Heart right ventricle (tissue), 16 donors: ENCODE data around the gene HHATL. TPM values are rescaled to one million over a fixed set of nuclear protein-coding genes. Genes with fewer than 3 reads are reported as not detected.

Source experiments
- ATAC-seq, 8 donors: fragments of 200-7000 bp; cut with Tn5 transposase; one replicate each; pipeline ENCODE4 v1.9.1; 2020; ENCODE audit warnings: mild to moderate bottlenecking in 8 of 8, moderate library complexity in 8 of 8, moderate number of reproducible peaks in 1 of 8
- DNase-seq, 2 donors: peaks; one replicate each; pipeline ENCODE4 v3.0.0-alpha.2; 2020
- H3K27ac ChIP-seq, 10 donors: fragments of 200-600 bp; sonication (generic) in 2 of 10; one replicate each; pipeline versions ENCODE4 v1.5.0 to v1.8.0; 2020 to 2022; ENCODE audit warnings: mild to moderate bottlenecking in 3 of 10
- H3K27me3 ChIP-seq, 7 donors: fragments of 200-600 bp; one replicate each; pipeline ENCODE4 v1.8.0; 2021 to 2022; ENCODE audit warnings: mild to moderate bottlenecking in 2 of 7
- H3K36me3 ChIP-seq, 9 donors: fragments of 200-600 bp; sonication (generic) in 1 of 9; one replicate each; pipeline versions ENCODE4 v1.5.0 to v1.8.0; 2020 to 2022; ENCODE audit warnings: mild to moderate bottlenecking in 2 of 9
- H3K4me1 ChIP-seq, 9 donors: fragments of 200-600 bp; sonication (generic) in 1 of 9; one replicate each; pipeline versions ENCODE4 v1.5.0 to v1.8.0; 2020 to 2022; ENCODE audit warnings: mild to moderate bottlenecking in 4 of 9
- H3K4me3 ChIP-seq, 10 donors: fragments of 200-600 bp; sonication (generic) in 2 of 10; one replicate each; pipeline versions ENCODE4 v1.5.0 to v1.8.0; 2020 to 2022; ENCODE audit warnings: mild to moderate bottlenecking in 7 of 10, moderate library complexity in 2 of 10
- H3K9me3 ChIP-seq, 11 donors: fragments of 200-600 bp in 10 of 11; sonication (generic) in 2 of 11; one replicate each; pipeline versions ENCODE4 v1.5.0 to v1.8.0; 2013 to 2022; ENCODE audit warnings: mild to moderate bottlenecking in 2 of 11, control low read depth in 1 of 11, moderate library complexity in 1 of 11
- CTCF ChIP-seq, 9 donors: fragments of 200-600 bp; sonication (generic) in 2 of 9; IDR thresholded peaks; one replicate each; pipeline versions ENCODE4 v1.5.0 to v1.8.0; 2021 to 2022; ENCODE audit warnings: antibody characterized with exemption in 9 of 9, mild to moderate bottlenecking in 5 of 9, moderate library complexity in 1 of 9
- WGBS, 2 donors: extraction: QIAGEN DNeasy Blood & Tissue Kit; methylation state at CpG; one replicate each; pipeline ENCODE4 v1.1.7; 2013; ENCODE audit warnings: inconsistent platforms in 1 of 2; 5-methylcytosine and 5-hydroxymethylcytosine counted together
- intact Hi-C, 10 donors: fragments of 100-400 bp; cut with DNase I; formaldehyde crosslinking; loops; one replicate each; pipeline versions ENCODE4 v1.11.1 to v1.14.2; 2022
- polyA plus RNA-seq, 2 donors: library from polyadenylated mRNA; stranded (reverse); fragments of 200-250 nt; gene quantifications; one replicate each; pipeline ENCODE4 v1.2.3, GENCODE V29; 2013
- total RNA-seq, 10 donors: library from RNA; stranded (reverse); fragmentation: NEBNext Ultra II Directional in 3 of 10; extraction: Animal tissue kit (Norgen Biotek cat#: 25700) in 3 of 10; gene quantifications; one replicate each; pipeline versions ENCODE4 v1.2.1 to v1.2.4, GENCODE V29; 2021 to 2023
- donor health status: Arrhythmogenic right ventricular cardiomyopathy.
- donor health status: ischemic (EF 13 %, LVEDD 7.1; RV severe dilation, severe dysfunction).
- donor health status: healthy with polysubstance abuse.
- donor health status: DM: no; HTN: yes; CAD: no.
- donor health status: DM: no; HTN: no; CAD: no.
- donor health status: ischemic (EF 25% LVEDD 6.9; RV normal size, moderate dysfunction).
- donor health status: ischemic (EF 25% LVEDD 5.7; RV mildly dilated, moderate dysfunction).
- donor health status: healthy.
- donor health status: DM: yes; HTN: yes; CAD: no.
- donor health status: Ischemic cardiomyopathy.
- donor health status: ischemic (EF 35%, LVEDD 5.7; RV mildly dilated, moderate dysfunction).
- donor health status: nonischemic (EF 11% LVEDD 7.7; RV severe dilation, severe dysfunction).
- donor health status: DM: yes; HTN: yes; CAD: no.
- donor health status: PGD.
- donor health status: ischemic (EF 29% LVEDD 5.4; RV normal size, mild dysfunction).
- donor health status: nonischemic (EF 23%, LVEDD 6.1; RV moderate dilation, normal function).

Gene HHATL
- total and polyA plus RNA-seq, 12 donors: 332 to 2,035 (median 624) TPM

GRCh38 chr3:42698216-42698910, 4.2 kb downstream of the HHATL start:
- WGBS, 2 donors: 83 to 86% methylated on average over 7 of the region's 7 CpGs
- no peak for ATAC-seq
- no peak for DNase-seq
- TF ChIP-seq CTCF (IDR thresholded peaks at IDR 0.05): no peak
- intact Hi-C loops: no loop called here
- Histone ChIP-seq H3K27me3 (no peaks in the 10 kb centered on the region), H3K36me3 (peaks cover 0 to 13% (median 0%) of the 10 kb centered on the region in 9 donors), H3K9me3 (no peaks in the 10 kb centered on the region), H3K4me1 (peaks cover 0 to 47% (median 21%) of the 10 kb centered on the region in 9 donors), H3K4me3 (no peak overlapping the region), H3K27ac (peak overlapping the region in 6 of 10 donors; percentile 4 to 74 (median 45))

- no peak for TF ChIP-seq CTCF (IDR thresholded peaks at IDR 0.05)
- Histone ChIP-seq H3K27me3 (no peaks in the 10 kb centered on the region), H3K4me3 (no peak overlapping the region), H3K36me3 (peaks cover 0 to 13% (median 0%) of the 10 kb centered on the region in 9 donors), H3K9me3 (no peaks in the 10 kb centered on the region), H3K27ac (peak overlapping the region in 6 of 10 donors; percentile 4 to 44 (median 32)), H3K4me1 (peaks cover 0 to 40% (median 15%) of the 10 kb centered on the region in 9 donors)
- ATAC-seq (no peak), DNase-seq (no peak)
- WGBS, 2 donors: 84 to 86% methylated on average over 18 of the region's 18 CpGs
- intact Hi-C loops: no loop called here
Observed at GRCh38 chr3:42697289-42698051, 5.1 kb downstream of the HHATL start.

- DNase-seq (no peak), ATAC-seq (no peak)
- H3K36me3 ChIP-seq: peaks cover 0 to 13% (median 0%) of the 10 kb centered on the region in 9 donors
- intact Hi-C loops: no loop called here
- no peak overlapping the region for H3K4me3 ChIP-seq
- H3K4me1 ChIP-seq: peaks cover 0 to 40% (median 15%) of the 10 kb centered on the region in 9 donors
- no peaks in the 10 kb centered on the region for H3K27me3 ChIP-seq
- peak overlapping the region in 5 of 10 donors; percentile 7 to 36 (median 32) for H3K27ac ChIP-seq
- TF ChIP-seq CTCF (IDR thresholded peaks at IDR 0.05): no peak
- H3K9me3 ChIP-seq: no peaks in the 10 kb centered on the region
- WGBS, 2 donors: 65 to 68% methylated on average over 19 of the region's 19 CpGs
Observed at GRCh38 chr3:42696356-42697288, 6.0 kb downstream of the HHATL start.

DNA sequence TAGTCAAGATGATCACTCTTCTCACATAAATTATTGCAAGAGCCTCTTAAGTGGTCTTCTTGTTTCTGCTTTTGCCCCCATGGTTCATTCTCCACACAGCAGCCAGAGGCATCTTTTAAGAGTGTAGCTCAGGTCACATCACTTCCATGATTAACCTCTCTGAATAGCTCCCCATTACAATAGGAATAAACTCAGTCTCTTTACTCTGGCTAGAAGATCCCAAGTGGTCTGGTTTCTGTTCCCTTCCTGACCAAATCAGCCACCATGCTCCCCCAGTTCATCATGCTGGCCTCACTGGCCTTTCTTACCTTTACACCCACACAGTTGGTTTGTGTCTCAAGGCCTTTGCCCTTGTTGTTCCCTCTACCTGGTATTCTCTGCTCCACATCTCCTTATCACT, 8.2 kb downstream of the HHATL start:
- Histone ChIP-seq H3K4me1 (peaks cover 0 to 35% (median 15%) of the 10 kb centered on the region in 9 donors), H3K4me3 (no peak overlapping the region), H3K36me3 (peaks cover 0 to 13% (median 0%) of the 10 kb centered on the region in 9 donors), H3K27ac (no peak overlapping the region), H3K27me3 (no peaks in the 10 kb centered on the region), H3K9me3 (no peaks in the 10 kb centered on the region)
- intact Hi-C loops: no loop called here
- no peak for TF ChIP-seq CTCF (IDR thresholded peaks at IDR 0.05)
- ATAC-seq (no peak), DNase-seq (no peak)
